Measurements from ENCODE around the gene XRCC6.
A peak's percentile ranks its signal among the peaks of the same experiment; 100 is the strongest.
"Not testable (repeated sequence)": the region's sequence is repeated elsewhere in the genome, so short reads cannot be mapped to it uniquely, and the experiment has no call there.

Gene XRCC6

GRCh38 chr22:41621099-41621910 is at the start of gene XRCC6:
Gene XRCC6, plus strand, starts transcription at chr22:41621295. Its CDS starts 710 bp downstream, at chr22:41622005.
- DNase-seq: peak; percentile 98

- no peak for DNase-seq
Measured at GRCh38 chr22:41571786-41572185, 49.3 kb upstream of the XRCC6 start.

- DNase-seq: not testable (repeated sequence)
Measured at GRCh38 chr22:41572305-41572704, 48.8 kb upstream of the XRCC6 start.

- DNase-seq: no peak
Measured at GRCh38 chr22:41573677-41574076, 47.4 kb upstream of the XRCC6 start.

- DNase-seq: no peak
Measured at GRCh38 chr22:41574847-41575381, 46.2 kb upstream of the XRCC6 start.

GRCh38 chr22:41575533-41575932 is 45.6 kb upstream of the XRCC6 start:
- DNase-seq: no peak

GRCh38 chr22:41576877-41577276 is 44.2 kb upstream of the XRCC6 start:
- DNase-seq: peak; percentile 39 to 50

- DNase-seq: no peak
Measured at GRCh38 chr22:41578114-41578513, 43.0 kb upstream of the XRCC6 start.

GRCh38 chr22:41578818-41579217 is 42.3 kb upstream of the XRCC6 start:
- DNase-seq: no peak

GRCh38 chr22:41579297-41579996 is 41.6 kb upstream of the XRCC6 start:
- DNase-seq: no peak

GRCh38 chr22:41579997-41580355 is 41.1 kb upstream of the XRCC6 start:
- DNase-seq: no peak

GRCh38 chr22:41582694-41583093 is 38.4 kb upstream of the XRCC6 start:
- no peak for DNase-seq

- no peak for DNase-seq
Measured at GRCh38 chr22:41584881-41585280, 36.2 kb upstream of the XRCC6 start.

- no peak for DNase-seq
Measured at GRCh38 chr22:41585898-41586297, 35.2 kb upstream of the XRCC6 start.

GRCh38 chr22:41587347-41587723 is 33.8 kb upstream of the XRCC6 start:
- DNase-seq: no peak

- DNase-seq: peak; percentile 99
Measured at GRCh38 chr22:41589391-41590241, 31.5 kb upstream of the XRCC6 start, which contains the start of gene PMM1. Gene PMM1, minus strand, starts transcription at chr22:41589840. Its CDS starts 35 bp downstream, at chr22:41589805.

GRCh38 chr22:41593336-41593960 is 27.6 kb upstream of the XRCC6 start:
- DNase-seq: not testable (repeated sequence)

- DNase-seq: no peak
Measured at GRCh38 chr22:41595703-41596102, 25.4 kb upstream of the XRCC6 start.

GRCh38 chr22:41596776-41597634 is 24.1 kb upstream of the XRCC6 start:
- DNase-seq: peak in 1 of 2 experiments; percentile 2

- DNase-seq: no peak
Measured at GRCh38 chr22:41597635-41597953, 23.5 kb upstream of the XRCC6 start.

- DNase-seq: no peak
Measured at GRCh38 chr22:41598081-41598480, 23.0 kb upstream of the XRCC6 start.
